Esophagus muscularis mucosa (tissue), 4 donors: ENCODE data around the gene SCFD2.

Source experiments
- EP300 ChIP-seq: sonication (generic); formaldehyde crosslinking; IDR thresholded peaks from one replicate; pipeline ENCODE4 v1.6.1; 2017; ENCODE audit warnings: antibody characterized with exemption
- POLR2AphosphoS5 ChIP-seq, 2 donors: sonication (generic); formaldehyde crosslinking; IDR thresholded peaks; one replicate each; pipeline ENCODE4 v1.6.1; 2017; ENCODE audit warnings: antibody characterized with exemption in 2 of 2
- TF ChIP-seq, protein P1 (sequence below), 3 experiments: fragments of 200-600 bp in 2 of 3; fragments of 450-650 bp in 1 of 3; sonication (generic) in 2 of 3; IDR thresholded peaks; one replicate each; pipeline ENCODE4 v1.5.1; 2017 to 2019; ENCODE audit warnings: antibody characterized with exemption in 3 of 3, mild to moderate bottlenecking in 2 of 3, moderate library complexity in 1 of 3

- TF ChIP-seq, protein P1, sequence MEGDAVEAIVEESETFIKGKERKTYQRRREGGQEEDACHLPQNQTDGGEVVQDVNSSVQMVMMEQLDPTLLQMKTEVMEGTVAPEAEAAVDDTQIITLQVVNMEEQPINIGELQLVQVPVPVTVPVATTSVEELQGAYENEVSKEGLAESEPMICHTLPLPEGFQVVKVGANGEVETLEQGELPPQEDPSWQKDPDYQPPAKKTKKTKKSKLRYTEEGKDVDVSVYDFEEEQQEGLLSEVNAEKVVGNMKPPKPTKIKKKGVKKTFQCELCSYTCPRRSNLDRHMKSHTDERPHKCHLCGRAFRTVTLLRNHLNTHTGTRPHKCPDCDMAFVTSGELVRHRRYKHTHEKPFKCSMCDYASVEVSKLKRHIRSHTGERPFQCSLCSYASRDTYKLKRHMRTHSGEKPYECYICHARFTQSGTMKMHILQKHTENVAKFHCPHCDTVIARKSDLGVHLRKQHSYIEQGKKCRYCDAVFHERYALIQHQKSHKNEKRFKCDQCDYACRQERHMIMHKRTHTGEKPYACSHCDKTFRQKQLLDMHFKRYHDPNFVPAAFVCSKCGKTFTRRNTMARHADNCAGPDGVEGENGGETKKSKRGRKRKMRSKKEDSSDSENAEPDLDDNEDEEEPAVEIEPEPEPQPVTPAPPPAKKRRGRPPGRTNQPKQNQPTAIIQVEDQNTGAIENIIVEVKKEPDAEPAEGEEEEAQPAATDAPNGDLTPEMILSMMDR (IDR thresholded peaks at IDR 0.05) = no peak
- TF ChIP-seq EP300 (no peak), POLR2AphosphoS5 (IDR thresholded peaks at IDR 0.05) (no peak)
Observed at GRCh38 chr4:52964011-52964410, 401.9 kb downstream of the SCFD2 start.
